Panc1 (cell line): ENCODE results near the gene SLC27A5.
"Not testable (repeated sequence)": the region's sequence is repeated elsewhere in the genome, so short reads cannot be mapped to it uniquely, and the experiment has no call there.

Experiments used
- POLR2AphosphoS5 ChIP-seq: IDR thresholded peaks from 2 replicates; pipeline ENCODE4 v1.6.1; 2012; ENCODE audit warnings: mild to moderate bottlenecking, low read depth, low read length, moderate library complexity
- REST ChIP-seq, 2 experiments: IDR thresholded peaks; 2 replicates each; pipeline ENCODE4 v1.6.1; 2011 to 2012; ENCODE audit warnings: low read depth in 2 of 2, control low read depth in 1 of 2, low read length in 1 of 2, mild to moderate bottlenecking in 1 of 2, moderate library complexity in 1 of 2; ENCODE audit not compliant: insufficient read depth in 1 of 2
- SIN3A ChIP-seq: IDR thresholded peaks from 2 replicates; pipeline ENCODE4 v1.6.1; 2012; ENCODE audit warnings: low read depth, mild to moderate bottlenecking, low read length, moderate library complexity, borderline replicate concordance; ENCODE audit not compliant: insufficient read depth
- TCF7L2 ChIP-seq: IDR thresholded peaks from 2 replicates; pipeline ENCODE4 v1.6.1; 2011; ENCODE audit warnings: mild to moderate bottlenecking, low read depth, low read length, inconsistent platforms
- TF ChIP-seq, protein P1 (sequence below): fragments of 450-650 bp; IDR thresholded peaks from 2 replicates; pipeline ENCODE4 v1.5.1; 2017; ENCODE audit warnings: mild to moderate bottlenecking

DNA sequence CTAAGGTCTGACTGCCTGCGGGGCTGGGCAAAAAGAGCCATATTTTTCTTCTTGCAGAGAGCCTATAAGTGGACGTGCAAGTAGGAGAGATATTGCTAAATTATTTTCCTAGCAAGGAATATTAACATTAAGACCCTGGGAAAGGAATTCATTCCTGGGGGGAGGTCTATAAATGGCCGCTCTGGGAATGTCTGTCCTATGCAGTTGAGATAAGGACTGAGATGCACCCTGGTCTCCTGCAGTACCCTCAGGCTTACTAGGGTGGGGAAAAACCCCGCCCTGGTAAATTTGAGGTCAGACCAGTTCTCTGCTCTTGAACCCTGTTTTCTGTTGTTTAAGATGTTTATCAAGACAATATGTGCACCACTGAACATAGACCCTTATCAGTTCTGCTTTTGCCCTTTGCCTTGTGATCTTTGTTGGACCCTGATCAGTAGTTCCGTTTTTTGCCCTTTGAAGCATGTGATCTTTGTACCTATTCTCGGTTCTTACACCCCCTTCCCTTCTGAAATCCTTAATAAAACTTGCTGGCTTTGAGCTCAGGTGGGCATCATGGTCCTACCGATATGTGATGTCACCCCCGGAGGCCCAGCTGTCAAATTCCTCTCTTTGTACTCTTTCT is 4.1 kb downstream of the SLC27A5 start:
- TF ChIP-seq, protein P1, sequence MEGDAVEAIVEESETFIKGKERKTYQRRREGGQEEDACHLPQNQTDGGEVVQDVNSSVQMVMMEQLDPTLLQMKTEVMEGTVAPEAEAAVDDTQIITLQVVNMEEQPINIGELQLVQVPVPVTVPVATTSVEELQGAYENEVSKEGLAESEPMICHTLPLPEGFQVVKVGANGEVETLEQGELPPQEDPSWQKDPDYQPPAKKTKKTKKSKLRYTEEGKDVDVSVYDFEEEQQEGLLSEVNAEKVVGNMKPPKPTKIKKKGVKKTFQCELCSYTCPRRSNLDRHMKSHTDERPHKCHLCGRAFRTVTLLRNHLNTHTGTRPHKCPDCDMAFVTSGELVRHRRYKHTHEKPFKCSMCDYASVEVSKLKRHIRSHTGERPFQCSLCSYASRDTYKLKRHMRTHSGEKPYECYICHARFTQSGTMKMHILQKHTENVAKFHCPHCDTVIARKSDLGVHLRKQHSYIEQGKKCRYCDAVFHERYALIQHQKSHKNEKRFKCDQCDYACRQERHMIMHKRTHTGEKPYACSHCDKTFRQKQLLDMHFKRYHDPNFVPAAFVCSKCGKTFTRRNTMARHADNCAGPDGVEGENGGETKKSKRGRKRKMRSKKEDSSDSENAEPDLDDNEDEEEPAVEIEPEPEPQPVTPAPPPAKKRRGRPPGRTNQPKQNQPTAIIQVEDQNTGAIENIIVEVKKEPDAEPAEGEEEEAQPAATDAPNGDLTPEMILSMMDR = not testable (repeated sequence)
- TF ChIP-seq POLR2AphosphoS5; SIN3A; TCF7L2; REST (IDR thresholded peaks at IDR 0.05; ENCODE audit: insufficient read depth in 1 of 2, low read depth in 2 of 2, low read length in 1 of 2): not testable (repeated sequence)
